ENCODE data around the gene DNAI1. TPM values are rescaled to one million over a fixed set of nuclear protein-coding genes. Genes with fewer than 3 reads are reported as not detected.

DNAI1 gene
- total and polyA plus RNA-seq, 2 of the 13 experiments (the other 11 are each of a cell fraction or from before 2014, with no cell fraction given), result not detected

DNA sequence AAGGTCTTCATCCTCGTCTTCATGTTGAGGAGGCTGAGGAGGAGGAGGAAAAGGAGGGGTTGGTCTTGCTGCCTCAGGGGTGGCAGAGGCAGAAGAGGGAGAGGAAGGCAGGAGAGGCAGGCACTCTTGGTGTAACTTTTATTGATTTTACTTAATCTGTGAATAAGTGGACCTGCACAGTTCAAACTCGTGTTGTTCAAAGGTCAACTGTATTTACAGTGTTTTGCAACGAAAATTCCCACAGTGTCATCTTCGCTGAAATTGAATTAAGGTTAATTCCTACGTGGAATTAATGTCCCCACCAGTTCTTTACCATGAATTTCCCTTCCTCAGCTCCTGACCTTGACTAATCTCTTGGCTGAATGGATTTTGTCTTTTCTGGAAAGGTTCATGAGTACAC lies 85.4 kb downstream of the DNAI1 start:
- Histone ChIP-seq H3K27ac (ENCODE audit: extremely low read length, insufficient read depth, low read length) (no peak overlapping the region), H2AFZ (ENCODE audit: low read length) (no peak overlapping the region), H3K4me1 (ENCODE audit: insufficient read depth, low read length) (peaks cover 18% of the 10 kb centered on the region), H3K9ac (ENCODE audit: insufficient read depth, low read depth, low read length) (no peak overlapping the region), H3K4me3 (replicated peaks in 1 of 3; ENCODE audit: insufficient read depth in 1 of 3, low read depth in 2 of 3, low read length in 3 of 3) (no peak overlapping the region), H3K9me3 (ENCODE audit: low read length) (no peaks in the 10 kb centered on the region), H3K79me2 (ENCODE audit: insufficient read depth, low read length) (no peaks in the 10 kb centered on the region), H3K27me3 (ENCODE audit: control insufficient read depth in 1 of 2, insufficient read depth in 2 of 2, low read length in 2 of 2) (peaks cover 2 to 9% of the 10 kb centered on the region in 2 experiments; a peak in 3 of 5 replicates), H4K20me1 (ENCODE audit: insufficient read depth, low read length) (peaks cover 4% of the 10 kb centered on the region; the same call in 1 of the 2 replicates), H3K36me3 (replicated peaks in 1 of 2; ENCODE audit: control insufficient read depth in 1 of 2, insufficient read depth in 2 of 2, low read length in 2 of 2) (no peaks in the 10 kb centered on the region), H3K4me2 (ENCODE audit: low read depth, low read length) (peak overlapping the region; percentile 14; the same call in 1 of the 2 replicates)
- ATAC-seq, result peak; percentile 37; the same call in 2 of the 3 replicates
- no TSS peak for BruUV-seq (replicated peaks)
- CTCF ChIA-PET (ENCODE audit: low intra/inter-chr PET ratio, low total read pairs), result interaction anchor here (1.2 to 1.4 kb wide), 2 partner anchors 106 to 140 kb away, joined by 3 read pairs; no protein-coding TSS in a partner anchor
- FAIRE-seq, result no peak
- DNase-seq (ENCODE audit: low spot score), result peak; percentile 67
- POLR2A ChIA-PET, result no interaction called here
- in situ Hi-C loops (cut with HindIII; ENCODE audit: extremely low pct_ligation_motif_present, low pct_unique_long_range_greater_than_20kb), result no loop called here
- WGBS (ENCODE audit: low lambda C conversion rate), result 2% methylated on average over 5 of the region's 5 CpGs
- intact Hi-C loops (cut with micrococcal nuclease; ENCODE audit: unreplicated experiment), result no loop called here
- TF ChIP-seq CREB1 (IDR thresholded peaks at IDR 0.05) (no peak), CREB1 (CRISPR knock-in tag; IDR thresholded peaks at IDR 0.05) (0 out of 2 replicates have a peak, but pooled peaks have one; percentile 13), BCL6 (CRISPR knock-in tag; IDR thresholded peaks at IDR 0.05) (peak; percentile 84), PHF8 (CRISPR knock-in tag; IDR thresholded peaks at IDR 0.05) (no peak), SRSF4 (IDR thresholded peaks at IDR 0.05; ENCODE audit: low read depth, low read length, poor library complexity, severe bottlenecking) (no peak)
- TF ChIP-seq, protein P1, sequence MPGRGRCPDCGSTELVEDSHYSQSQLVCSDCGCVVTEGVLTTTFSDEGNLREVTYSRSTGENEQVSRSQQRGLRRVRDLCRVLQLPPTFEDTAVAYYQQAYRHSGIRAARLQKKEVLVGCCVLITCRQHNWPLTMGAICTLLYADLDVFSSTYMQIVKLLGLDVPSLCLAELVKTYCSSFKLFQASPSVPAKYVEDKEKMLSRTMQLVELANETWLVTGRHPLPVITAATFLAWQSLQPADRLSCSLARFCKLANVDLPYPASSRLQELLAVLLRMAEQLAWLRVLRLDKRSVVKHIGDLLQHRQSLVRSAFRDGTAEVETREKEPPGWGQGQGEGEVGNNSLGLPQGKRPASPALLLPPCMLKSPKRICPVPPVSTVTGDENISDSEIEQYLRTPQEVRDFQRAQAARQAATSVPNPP (CRISPR knock-in tag; IDR thresholded peaks at IDR 0.05), result no peak
- TF ChIP-seq, protein P2, sequence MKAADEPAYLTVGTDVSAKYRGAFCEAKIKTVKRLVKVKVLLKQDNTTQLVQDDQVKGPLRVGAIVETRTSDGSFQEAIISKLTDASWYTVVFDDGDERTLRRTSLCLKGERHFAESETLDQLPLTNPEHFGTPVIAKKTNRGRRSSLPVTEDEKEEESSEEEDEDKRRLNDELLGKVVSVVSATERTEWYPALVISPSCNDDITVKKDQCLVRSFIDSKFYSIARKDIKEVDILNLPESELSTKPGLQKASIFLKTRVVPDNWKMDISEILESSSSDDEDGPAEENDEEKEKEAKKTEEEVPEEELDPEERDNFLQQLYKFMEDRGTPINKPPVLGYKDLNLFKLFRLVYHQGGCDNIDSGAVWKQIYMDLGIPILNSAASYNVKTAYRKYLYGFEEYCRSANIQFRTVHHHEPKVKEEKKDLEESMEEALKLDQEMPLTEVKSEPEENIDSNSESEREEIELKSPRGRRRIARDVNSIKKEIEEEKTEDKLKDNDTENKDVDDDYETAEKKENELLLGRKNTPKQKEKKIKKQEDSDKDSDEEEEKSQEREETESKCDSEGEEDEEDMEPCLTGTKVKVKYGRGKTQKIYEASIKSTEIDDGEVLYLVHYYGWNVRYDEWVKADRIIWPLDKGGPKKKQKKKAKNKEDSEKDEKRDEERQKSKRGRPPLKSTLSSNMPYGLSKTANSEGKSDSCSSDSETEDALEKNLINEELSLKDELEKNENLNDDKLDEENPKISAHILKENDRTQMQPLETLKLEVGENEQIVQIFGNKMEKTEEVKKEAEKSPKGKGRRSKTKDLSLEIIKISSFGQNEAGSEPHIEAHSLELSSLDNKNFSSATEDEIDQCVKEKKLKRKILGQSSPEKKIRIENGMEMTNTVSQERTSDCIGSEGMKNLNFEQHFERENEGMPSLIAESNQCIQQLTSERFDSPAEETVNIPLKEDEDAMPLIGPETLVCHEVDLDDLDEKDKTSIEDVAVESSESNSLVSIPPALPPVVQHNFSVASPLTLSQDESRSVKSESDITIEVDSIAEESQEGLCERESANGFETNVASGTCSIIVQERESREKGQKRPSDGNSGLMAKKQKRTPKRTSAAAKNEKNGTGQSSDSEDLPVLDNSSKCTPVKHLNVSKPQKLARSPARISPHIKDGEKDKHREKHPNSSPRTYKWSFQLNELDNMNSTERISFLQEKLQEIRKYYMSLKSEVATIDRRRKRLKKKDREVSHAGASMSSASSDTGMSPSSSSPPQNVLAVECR (CRISPR knock-in tag; IDR thresholded peaks at IDR 0.05; ENCODE audit: borderline replicate concordance), result peak; percentile 17; the same call in 1 of the 2 replicates
- TF ChIP-seq, protein P3, sequence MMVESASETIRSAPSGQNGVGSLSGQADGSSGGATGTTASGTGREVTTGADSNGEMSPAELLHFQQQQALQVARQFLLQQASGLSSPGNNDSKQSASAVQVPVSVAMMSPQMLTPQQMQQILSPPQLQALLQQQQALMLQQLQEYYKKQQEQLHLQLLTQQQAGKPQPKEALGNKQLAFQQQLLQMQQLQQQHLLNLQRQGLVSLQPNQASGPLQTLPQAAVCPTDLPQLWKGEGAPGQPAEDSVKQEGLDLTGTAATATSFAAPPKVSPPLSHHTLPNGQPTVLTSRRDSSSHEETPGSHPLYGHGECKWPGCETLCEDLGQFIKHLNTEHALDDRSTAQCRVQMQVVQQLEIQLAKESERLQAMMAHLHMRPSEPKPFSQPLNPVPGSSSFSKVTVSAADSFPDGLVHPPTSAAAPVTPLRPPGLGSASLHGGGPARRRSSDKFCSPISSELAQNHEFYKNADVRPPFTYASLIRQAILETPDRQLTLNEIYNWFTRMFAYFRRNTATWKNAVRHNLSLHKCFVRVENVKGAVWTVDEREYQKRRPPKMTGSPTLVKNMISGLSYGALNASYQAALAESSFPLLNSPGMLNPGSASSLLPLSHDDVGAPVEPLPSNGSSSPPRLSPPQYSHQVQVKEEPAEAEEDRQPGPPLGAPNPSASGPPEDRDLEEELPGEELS (CRISPR knock-in tag; IDR thresholded peaks at IDR 0.05), result peak; percentile 56; the same call in 1 of the 2 replicates
- TF ChIP-seq, protein P4, sequence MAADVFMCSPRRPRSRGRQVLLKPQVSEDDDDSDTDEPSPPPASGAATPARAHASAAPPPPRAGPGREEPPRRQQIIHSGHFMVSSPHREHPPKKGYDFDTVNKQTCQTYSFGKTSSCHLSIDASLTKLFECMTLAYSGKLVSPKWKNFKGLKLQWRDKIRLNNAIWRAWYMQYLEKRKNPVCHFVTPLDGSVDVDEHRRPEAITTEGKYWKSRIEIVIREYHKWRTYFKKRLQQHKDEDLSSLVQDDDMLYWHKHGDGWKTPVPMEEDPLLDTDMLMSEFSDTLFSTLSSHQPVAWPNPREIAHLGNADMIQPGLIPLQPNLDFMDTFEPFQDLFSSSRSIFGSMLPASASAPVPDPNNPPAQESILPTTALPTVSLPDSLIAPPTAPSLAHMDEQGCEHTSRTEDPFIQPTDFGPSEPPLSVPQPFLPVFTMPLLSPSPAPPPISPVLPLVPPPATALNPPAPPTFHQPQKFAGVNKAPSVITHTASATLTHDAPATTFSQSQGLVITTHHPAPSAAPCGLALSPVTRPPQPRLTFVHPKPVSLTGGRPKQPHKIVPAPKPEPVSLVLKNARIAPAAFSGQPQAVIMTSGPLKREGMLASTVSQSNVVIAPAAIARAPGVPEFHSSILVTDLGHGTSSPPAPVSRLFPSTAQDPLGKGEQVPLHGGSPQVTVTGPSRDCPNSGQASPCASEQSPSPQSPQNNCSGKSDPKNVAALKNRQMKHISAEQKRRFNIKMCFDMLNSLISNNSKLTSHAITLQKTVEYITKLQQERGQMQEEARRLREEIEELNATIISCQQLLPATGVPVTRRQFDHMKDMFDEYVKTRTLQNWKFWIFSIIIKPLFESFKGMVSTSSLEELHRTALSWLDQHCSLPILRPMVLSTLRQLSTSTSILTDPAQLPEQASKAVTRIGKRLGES (CRISPR knock-in tag; IDR thresholded peaks at IDR 0.05; ENCODE audit: borderline replicate concordance), result no peak; the same call in 1 of the 2 replicates

Measured in HepG2 (cell line).